HG03060 (cell line): Measurements from ENCODE around the gene SPRR3.
"Not testable (repeated sequence)": the region's sequence is repeated elsewhere in the genome, so short reads cannot be mapped to it uniquely, and the experiment has no call there.

Experiments used
- ATAC-seq: cut with Tn5 transposase; IDR thresholded peaks from one replicate; pipeline ENCODE4 v1.9.1; 2021; ENCODE audit warnings: low read depth, moderate number of reproducible peaks; ENCODE audit not compliant: unreplicated experiment

SPRR3 gene

DNA sequence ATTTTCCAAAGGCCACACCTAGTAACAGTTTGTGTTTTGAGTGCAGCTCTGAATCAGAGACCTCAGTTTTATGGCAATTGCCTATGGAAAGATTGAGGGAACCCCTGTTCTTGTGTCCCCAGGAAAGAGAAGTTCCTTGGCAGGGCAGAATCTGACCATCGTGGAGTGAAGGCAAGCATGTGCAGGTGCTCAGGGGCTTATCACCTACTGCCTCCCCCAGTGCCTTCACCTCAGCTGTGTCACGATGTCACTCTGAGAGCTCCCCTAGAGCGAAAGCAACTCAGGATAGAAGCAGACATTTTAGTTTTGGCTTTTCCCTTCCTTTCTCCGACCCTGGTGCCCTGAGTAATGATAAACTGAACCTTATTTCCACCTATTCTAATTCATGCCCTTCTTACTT, 19.5 kb upstream of the SPRR3 start:
- no peak for ATAC-seq

DNA sequence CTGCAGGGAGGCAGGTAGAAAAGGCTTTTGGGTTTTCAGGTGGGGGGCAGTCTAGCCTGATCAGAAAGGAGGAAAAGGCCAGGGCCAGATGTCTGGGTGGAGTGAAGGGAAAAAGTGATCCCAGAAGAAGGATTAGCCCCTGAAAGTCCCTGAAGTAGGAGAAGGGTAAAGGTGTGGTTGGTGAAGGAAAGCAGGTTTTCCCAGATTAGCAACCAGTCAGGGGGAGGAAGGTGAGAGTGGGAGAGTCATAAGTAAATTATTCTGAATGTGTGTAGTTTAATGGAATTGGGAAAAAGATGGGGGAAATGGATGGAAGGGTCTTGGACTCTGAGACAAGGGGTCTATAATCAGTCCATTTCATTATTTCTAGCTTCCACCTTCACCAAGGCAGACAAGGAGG, 18.3 kb upstream of the SPRR3 start:
- no peak for ATAC-seq

DNA sequence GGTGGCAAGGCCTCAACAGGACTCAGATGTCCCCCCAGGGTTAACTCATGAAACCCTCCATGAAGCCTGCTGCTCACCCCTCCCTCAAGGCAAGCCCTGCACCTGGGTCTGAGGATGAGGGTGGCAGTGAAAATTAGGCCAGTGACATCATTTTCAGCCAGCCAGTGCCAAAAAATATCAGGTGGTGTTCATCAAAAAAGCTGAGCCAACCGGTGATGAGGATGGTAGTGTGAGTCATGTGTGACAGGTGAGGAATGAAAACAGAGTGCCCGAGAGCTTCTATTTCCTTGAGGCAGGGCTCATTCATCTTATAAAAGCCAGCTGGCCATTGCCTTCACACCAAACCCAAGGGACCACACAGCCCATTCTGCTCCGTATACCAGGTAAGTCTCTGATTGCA, 17.8 kb upstream of the SPRR3 start, which contains the start of gene SPRR1A:
Gene SPRR1A (plus strand): TSS at position 339 of the 400 bp plus-strand sequence. CDS start 1,150 bp downstream, outside the sequence.
- no peak for ATAC-seq

DNA sequence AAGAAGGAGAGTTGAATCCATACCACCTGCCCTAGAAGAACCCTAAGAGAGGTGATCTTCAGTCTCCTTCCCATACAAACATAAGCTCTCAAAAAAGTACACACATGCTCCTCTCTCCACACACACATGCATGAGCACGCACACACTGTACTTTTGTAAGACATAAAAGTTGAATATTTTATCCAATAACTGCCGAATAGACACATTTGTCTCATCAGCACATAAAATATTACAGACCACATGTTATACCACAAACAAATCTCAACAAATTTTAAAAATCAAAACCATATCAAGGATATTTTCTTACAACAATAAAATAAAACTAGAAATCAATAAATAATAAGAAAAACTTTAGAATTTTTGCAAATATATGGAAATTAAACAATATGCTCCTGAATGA, 15.0 kb upstream of the SPRR3 start:
- no peak for ATAC-seq

DNA sequence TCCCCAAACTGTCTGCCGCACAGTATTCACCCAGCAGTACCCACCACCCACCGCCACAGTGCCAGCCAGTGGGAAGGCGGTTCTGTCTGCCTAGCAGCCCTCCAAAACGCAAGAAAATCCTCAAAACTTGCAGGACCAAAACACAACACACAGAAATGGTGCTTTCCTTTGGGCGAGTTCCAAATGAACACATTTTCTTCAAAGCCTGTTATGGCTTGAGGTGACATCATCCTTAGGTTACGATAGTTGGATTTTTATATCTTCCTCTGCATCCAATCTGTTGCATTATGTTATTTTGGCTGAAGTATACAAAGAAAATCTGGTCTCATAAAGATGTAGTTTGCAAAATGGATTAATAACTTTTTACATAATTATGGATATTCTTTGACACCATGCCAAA, 8.4 kb upstream of the SPRR3 start:
- ATAC-seq, result no peak

DNA sequence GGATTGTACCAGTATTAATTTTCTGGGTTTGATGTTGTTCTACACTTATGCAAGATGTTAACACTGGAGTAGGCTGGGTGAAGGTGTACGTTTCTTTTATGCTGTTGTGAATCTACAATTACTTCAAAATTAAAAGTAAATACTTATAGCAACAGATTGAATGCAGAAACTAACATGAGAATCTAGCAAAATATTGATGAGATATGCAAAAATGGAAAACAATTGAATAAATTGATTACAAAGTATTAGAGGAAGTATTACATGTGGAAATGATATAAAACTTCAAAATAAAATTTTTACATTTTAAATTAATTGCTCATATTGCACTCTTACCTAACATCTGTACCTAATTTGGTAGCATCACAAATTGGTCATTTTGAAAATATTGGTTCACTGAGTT, 5.7 kb upstream of the SPRR3 start:
- ATAC-seq, result no peak

DNA sequence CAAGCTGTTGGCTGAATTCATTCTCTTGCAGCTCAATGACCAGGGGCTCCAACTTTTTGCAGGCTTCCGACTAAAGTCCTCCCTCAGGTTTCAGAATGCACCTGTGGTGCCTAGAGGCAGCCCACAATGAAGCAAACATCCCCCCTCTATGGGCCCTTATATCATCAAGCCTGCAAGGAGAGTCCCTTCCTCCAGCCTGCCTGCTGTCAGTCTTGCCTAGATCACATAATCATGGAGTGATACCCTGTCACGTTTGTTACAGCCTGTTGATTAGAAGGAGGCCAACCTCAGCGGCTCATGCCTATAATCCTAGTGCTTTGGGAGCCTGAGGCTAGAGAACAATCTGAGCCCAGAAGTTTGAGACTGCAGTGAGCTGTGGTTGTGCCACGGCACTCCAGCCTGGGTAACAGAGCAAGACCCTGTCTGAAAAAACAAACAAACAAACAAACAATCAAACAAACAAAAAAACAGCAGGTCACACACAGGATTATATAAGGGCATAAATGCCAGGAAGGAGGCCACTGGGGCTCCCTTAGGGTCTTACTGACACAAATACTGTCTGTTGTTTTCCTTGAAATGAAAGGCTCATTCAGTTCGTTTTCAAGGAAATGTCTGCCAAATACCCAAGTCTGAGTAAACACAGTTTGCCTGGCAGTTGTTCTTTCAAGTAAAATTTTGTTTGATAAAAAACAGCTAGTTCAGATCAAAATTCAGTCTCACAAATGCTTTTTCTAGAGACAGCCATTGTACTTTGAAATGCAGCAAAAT, 4.7 kb upstream of the SPRR3 start:
- ATAC-seq, result no peak

DNA sequence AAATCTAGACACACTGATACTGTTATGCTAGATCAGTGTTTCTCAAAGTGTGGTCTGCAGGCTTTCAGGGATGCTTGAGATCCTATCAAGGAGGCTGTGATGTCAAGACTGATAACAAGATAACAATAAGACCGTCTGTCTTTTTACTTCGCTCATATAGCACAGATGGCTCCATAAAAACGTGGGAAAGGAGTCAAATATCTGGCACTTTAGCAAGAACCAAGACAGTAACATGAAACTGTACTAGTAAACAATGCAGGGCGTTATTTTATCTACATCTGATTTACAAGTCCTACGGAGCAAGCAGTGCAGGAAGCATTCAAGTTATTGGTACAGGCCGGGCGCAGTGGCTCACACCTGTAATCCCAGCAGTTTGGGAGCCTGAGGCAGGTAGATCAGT, 3.6 kb upstream of the SPRR3 start:
- ATAC-seq, result no peak

DNA sequence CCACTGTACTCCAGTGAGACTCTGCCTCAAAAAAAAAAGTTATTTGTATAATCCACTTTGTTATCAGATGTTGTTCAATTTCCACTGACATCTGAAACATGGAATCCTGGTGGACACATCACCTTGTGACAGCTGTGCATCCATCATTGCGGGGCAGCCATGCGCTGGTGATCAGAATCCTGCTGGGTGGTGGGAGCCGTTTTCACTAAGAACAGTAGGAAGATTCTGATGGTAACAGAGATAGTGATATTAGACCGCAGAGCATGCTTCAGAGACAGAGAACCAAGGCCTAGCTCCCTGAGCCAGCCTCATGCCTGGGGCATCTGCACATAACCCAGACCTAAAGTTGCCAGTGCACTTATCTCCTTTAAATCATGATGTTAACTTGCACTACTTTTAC, 3.1 kb upstream of the SPRR3 start:
- no peak for ATAC-seq

DNA sequence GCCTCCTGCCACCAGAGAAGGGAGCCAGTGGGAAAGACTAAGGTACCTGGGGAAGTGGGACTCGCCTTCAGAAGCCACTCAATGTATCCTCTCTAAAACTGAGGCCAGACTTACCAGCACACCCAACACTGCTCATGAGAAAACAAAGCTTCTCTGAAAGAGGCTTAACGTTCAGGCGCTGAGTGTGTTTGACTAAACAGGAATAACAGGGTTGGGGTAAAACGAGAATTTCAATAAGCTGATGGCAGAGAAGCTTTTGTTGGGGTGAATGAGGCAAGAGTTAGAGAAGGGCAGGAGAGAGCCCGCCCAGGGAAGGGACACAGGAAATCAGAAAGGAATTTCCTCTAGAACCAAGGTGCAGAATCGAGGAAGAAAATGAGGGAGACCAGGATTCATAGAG, 1.7 kb upstream of the SPRR3 start:
- no peak for ATAC-seq

DNA sequence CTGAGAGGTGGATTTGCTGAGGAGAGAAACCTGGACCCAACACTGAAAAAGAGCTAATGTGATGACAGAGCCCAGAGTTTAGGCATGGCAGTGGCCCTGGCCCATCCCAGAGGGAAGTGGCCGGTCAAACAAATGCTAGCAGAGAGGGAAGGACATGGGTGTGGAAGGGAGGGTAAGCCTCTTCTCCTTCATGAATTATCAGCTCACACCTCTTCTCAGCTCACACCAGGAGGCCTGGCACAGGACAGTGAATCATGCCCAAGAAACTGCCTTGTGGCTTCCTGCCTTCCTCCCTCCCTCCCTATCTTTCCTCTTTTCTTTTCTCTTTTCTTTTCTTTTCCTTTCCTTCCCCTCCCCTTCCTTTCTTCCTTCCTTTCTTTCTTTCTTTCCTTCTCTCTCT, 1.3 kb upstream of the SPRR3 start:
- ATAC-seq, result no peak

DNA sequence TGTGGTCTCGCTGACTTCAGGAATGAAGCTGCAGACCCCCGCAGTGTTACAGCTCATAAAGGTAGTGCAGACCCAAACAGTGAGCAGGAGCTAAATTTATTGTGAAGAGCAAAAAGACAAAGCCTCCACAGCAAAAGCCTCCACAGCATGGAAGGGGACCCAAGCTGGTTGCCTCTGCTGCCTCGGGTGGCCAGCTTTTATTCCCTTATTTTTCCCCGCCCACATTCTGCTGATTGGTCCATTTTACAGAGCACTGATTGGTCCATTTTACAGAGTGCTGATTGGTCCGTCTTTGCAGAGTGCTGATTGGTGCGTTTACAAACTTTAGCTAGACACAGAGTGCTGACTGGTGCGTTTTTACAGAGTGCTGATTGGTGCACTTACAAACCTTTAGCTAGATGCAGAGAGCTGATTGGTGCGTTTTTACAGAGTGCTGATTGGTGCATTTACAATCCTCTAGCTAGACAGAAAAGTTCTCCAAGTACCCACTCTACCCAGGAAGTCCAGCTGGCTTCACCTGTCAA, 9.7 kb downstream of the SPRR3 start:
- not testable (repeated sequence) for ATAC-seq

DNA sequence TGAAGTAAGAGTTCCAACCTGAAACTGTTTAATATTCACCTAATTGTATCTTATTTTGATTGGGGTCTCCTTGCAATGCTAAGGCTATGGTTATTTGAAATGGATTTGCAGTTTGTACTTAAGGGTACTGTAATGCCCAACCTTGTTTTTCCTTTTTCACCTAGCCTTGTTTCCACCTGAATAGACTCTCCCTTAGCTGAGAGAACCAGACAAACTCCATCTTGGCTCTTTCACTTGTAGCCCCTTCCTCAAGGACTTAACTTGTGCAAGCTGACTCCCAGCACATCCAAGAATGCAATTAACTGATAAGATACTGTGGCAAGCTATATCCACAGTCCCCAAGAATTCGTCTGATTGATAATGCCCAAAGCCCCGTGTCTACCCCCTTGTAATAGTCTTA, 20.3 kb downstream of the SPRR3 start:
- ATAC-seq, result not testable (repeated sequence)

DNA sequence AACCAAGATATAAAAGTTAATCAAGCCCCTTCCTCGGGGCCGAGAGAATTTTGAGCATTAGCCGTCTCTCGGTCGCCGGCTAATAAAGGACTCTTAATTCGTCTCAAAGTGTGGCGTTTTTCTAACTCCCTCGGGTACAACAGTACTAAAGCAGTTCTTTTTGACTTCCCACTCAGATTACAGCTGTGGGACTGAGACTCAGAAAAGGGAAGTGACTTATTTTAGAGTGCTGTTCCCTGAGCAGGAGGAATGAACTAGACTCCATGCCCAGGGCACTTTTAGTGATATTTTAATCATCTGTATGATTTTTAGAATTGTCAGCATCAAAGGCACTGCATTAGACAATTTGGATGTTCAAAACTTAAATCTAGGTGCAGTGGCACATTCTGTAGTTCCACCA, 20.8 kb downstream of the SPRR3 start:
- not testable (repeated sequence) for ATAC-seq

DNA sequence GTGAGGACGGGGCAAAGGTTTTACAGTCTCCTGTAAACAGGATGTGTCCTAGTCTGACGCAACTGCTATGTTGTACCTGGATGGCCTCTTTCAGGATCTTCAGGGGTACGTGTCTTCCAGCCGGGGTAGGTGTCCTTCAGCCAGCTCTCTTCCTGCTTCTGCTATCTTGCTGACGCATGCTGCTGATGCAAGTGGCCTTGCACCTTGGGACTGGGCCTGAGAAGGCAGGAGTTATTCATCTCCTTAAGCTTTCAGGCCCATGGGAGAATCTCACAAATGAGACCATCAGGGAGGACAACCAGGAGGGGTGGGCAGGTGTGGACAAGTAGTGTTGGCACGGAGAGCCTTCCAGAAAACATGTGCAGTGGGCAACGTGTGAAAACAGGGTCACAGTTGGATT, 21.6 kb downstream of the SPRR3 start:
- no peak for ATAC-seq

DNA sequence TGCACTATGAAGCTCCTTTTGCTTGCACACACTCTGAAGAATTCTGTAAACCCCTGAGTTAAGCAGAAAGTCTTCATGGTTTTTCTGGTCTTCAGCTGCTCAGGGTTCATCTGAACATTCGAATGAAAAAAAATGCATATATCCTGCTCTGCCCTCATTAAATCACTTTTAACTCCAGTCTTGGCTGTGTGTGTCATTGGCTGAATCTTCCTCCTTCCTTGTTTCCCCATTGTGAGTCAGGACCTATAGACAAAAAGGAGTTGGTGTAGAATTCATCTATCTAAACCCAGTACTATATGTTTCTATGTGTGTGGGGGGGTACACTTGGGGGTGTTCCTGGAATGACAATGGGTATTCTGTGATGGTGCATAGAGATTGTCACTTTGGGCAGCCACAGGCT, 22.9 kb downstream of the SPRR3 start:
- no peak for ATAC-seq

DNA sequence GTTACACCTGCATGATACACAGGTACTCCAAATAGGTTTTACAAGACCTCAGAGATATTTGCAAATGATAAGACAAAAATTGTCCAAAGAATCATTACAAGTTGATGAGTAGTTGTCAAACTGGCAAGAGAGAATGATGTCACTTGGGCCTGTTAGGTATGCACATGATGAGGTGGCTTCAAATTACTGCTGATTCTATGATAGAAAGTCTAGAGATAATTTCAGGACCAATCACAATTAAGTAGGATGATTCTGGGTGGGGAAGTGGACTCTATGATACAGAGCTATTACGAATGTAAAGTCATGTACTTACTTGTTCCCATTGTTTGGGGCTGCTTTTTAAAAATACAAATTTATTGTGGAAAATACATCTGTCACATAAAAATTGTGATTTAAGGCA, 24.2 kb downstream of the SPRR3 start:
- no peak for ATAC-seq

DNA sequence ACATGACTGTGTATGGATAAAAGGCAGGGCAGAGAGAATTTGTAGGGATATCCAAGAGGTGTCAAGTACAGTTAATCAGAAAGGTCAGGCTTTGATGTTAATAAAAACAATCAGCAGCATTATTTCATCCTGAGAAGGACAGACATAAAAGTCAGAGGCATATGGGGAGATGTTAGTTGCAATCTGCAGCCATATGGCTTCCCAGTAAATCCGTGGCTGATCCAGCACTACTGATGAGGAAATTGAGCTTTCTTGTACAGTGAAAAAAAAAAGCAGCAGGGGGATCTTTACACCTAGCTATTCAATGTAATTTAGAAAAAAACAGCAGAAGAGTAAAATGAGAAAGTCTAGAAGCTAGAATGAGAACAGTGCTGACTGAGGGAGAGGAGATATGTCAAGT, 27.2 kb downstream of the SPRR3 start:
- no peak for ATAC-seq

DNA sequence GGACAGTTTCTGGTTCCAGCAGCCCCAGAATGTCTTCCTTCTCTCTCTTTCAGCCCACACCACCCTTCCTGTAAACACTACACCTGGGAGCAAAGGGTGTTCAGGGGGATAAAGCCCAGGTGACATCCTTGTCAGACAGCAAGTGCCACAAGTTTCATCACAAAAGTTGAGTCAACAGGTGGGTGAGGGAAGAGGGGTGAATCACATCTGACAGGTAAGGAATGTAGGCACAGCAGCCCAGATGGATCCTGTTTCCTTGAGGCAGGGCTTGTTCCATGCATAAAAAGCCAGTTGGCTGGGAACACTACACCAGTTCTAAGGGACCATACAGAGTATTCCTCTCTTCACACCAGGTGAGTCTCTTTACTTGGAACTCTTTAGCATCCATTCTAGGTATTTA, 29.3 kb downstream of the SPRR3 start, which contains the start of gene SPRR1B:
Gene SPRR1B (plus strand): TSS at position 309 of the 400 bp plus-strand sequence. CDS start 1,143 bp downstream, outside the sequence.
- ATAC-seq, result no peak

DNA sequence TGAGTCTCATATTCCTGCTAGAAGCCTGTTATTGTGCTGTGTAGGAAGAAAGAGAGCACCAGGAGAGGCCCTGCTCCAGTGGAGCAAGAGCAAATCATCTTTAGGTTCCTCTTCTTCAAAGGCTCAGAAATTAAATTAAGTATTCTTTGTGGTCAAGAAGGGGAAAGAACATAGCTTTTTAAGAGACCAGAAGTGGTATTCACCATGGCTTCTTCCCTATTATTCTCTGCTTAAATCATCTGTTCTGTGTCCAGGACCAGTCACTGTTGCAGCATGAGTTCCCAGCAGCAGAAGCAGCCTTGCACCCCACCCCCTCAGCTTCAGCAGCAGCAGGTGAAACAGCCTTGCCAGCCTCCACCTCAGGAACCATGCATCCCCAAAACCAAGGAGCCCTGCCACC, 30.5 kb downstream of the SPRR3 start:
- ATAC-seq, result no peak

DNA sequence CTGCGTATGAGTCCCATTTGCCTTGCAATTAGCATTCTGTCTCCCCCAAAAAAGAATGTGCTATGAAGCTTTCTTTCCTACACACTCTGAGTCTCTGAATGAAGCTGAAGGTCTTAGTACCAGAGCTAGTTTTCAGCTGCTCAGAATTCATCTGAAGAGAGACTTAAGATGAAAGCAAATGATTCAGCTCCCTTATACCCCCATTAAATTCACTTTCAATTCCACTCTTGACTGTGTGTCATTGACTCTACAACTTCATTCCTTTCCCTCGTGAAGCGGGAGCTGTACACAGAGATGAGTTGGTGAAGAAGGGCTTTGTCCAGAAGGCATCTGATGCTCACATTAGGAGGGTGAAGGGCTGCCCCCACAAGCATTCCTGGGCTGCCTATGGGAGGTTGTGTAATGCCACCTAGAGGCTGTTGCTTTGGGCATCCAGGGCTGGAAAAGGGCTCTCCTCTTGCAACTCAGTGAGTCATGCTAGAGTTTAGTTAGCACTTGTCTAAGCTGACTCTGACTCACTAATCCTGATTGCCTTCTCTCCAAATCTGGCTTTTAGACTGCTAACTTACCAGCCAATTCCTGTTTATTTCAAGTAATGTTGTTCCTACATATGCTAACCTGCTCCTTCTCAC, 31.2 kb downstream of the SPRR3 start:
- ATAC-seq, result no peak

DNA sequence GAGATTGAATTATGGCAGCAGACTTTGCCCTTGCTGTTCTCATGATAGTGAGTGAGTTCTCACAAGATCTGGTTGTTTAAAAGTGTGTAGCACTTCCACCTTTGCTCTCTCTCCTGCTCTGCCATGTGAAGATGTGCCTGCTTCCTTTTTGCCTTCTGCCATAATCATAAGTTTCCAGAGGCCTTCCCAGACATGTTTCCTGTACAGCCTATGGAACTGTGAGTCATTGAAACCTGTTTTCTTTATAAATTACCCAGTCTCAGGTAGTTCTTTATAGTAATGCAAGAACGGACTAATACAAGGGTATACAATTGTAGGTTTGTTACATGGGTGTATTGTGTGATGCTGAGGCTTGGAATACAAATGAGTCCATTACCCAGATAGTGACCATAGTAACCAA, 33.7 kb downstream of the SPRR3 start:
- ATAC-seq, result no peak
